A549 (cell line): ENCODE data around the gene E2F2. TPM values are rescaled to one million over a fixed set of nuclear protein-coding genes. Genes with fewer than 3 reads are reported as not detected.
A peak's percentile ranks its signal among the peaks of the same experiment; 100 is the strongest.

Experiments
- ATAC-seq, 2 experiments: fragments of 200-7000 bp in 1 of 2; fragments of >200 bp in 1 of 2; cut with Nextera tagmentation in 1 of 2; cut with Tn5 transposase in 1 of 2; 3 replicates each; pipeline versions ENCODE4 v1.8.0 to v1.9.1; 2018 to 2020; ENCODE audit warnings: mild to moderate bottlenecking in 1 of 2, moderate library complexity in 1 of 2
- CTCF ChIA-PET: fragments of 300-600 bp; sonication (Branson Sonifier 250); formaldehyde crosslinking; extraction: SDS; loops from one replicate; lab custom pipeline; 2021; ENCODE audit warnings: antibody characterized with exemption, inconsistent platforms; lab: Yijun Ruan, JAX
- POLR2A ChIA-PET: fragments of 350-600 bp; formaldehyde crosslinking; extraction: SDS; loops from one replicate; lab custom pipeline; 2021; ENCODE audit warnings: antibody characterized with exemption, inconsistent platforms; lab: Yijun Ruan, JAX
- DNase-seq, 2 experiments: peaks; one replicate each; pipeline versions ENCODE4 v3.0.0 to v3.0.0-alpha.2; 2011 to 2016; ENCODE audit warnings: low read depth in 1 of 2, low spot score in 1 of 2
- FAIRE-seq: peaks from 2 replicates; lab custom pipeline; 2011; peaks lifted over from hg19 to GRCh38; lab: Jason Lieb, UNC
- H3K27ac ChIP-seq, 2 experiments: fragments of >200 bp; sonication (Bioruptor Twin); formaldehyde crosslinking; 3 replicates each; pipeline ENCODE4 v1.5.1; 2016 to 2017
- H3K4me1 ChIP-seq: fragments of >200 bp; sonication (Bioruptor Twin); formaldehyde crosslinking; 3 replicates; pipeline ENCODE4 v1.6.1; 2016
- H3K4me2 ChIP-seq: fragments of >200 bp; sonication (Bioruptor Twin); formaldehyde crosslinking; 3 replicates; pipeline ENCODE4 v1.6.1; 2016
- H3K4me3 ChIP-seq: fragments of >200 bp; sonication (Bioruptor Twin); formaldehyde crosslinking; 3 replicates; pipeline ENCODE4 v1.5.1; 2016
- H3K9me3 ChIP-seq: fragments of >200 bp; sonication (Bioruptor Twin); formaldehyde crosslinking; 3 replicates; pipeline ENCODE4 v1.6.1; 2016
- BHLHE40 ChIP-seq: IDR thresholded peaks from 2 replicates; pipeline ENCODE4 v1.6.1; 2012; ENCODE audit warnings: low read depth, low read length, inconsistent platforms
- CBX8 ChIP-seq: fragments of 200-600 bp; sonication (generic); IDR thresholded peaks from 2 replicates; pipeline ENCODE4 v1.6.1; 2016
- CHD4 ChIP-seq: fragments of 200-600 bp; sonication (generic); IDR thresholded peaks from 2 replicates; pipeline ENCODE4 v1.6.1; 2016; ENCODE audit warnings: antibody characterized with exemption, mild to moderate bottlenecking, borderline replicate concordance
- EHF ChIP-seq: fragments of 250-450 bp; sonication (Bioruptor Pico); IDR thresholded peaks from 2 replicates; pipeline ENCODE4 v1.5.0; 2020; ENCODE audit warnings: mild to moderate bottlenecking
- FOSB ChIP-seq: fragments of 250-450 bp; sonication (Bioruptor Pico); IDR thresholded peaks from 2 replicates; pipeline ENCODE4 v1.5.0; 2020; ENCODE audit warnings: mild to moderate bottlenecking, moderate library complexity
- FOSL2 ChIP-seq, 2 experiments: fragments of 450-650 bp in 1 of 2; fragments of >200 bp in 1 of 2; sonication (Bioruptor Twin) in 1 of 2; formaldehyde crosslinking; IDR thresholded peaks; 2 replicates each; pipeline versions ENCODE4 v1.5.0 to v1.6.1; 2016 to 2020; ENCODE audit warnings: mild to moderate bottlenecking in 1 of 2, moderate library complexity in 1 of 2
- GATA3 ChIP-seq: IDR thresholded peaks from 2 replicates; pipeline ENCODE4 v1.6.1; 2012; ENCODE audit warnings: borderline replicate concordance
- HEYL ChIP-seq: fragments of 250-450 bp; sonication (Bioruptor Pico); IDR thresholded peaks from 2 replicates; pipeline ENCODE4 v1.8.0; 2021; ENCODE audit warnings: mild to moderate bottlenecking, moderate library complexity
- HOXA7 ChIP-seq: fragments of 250-450 bp; sonication (Bioruptor Pico); IDR thresholded peaks from 2 replicates; pipeline ENCODE4 v1.5.0; 2020; ENCODE audit warnings: mild to moderate bottlenecking, moderate library complexity
- HOXB13 ChIP-seq: fragments of 250-450 bp; sonication (Bioruptor Pico); IDR thresholded peaks from 2 replicates; pipeline ENCODE4 v1.5.0; 2020; ENCODE audit warnings: low read depth, mild to moderate bottlenecking, moderate library complexity
- PHF8 ChIP-seq: fragments of 200-600 bp; sonication (generic); IDR thresholded peaks from 2 replicates; pipeline ENCODE4 v1.6.1; 2016; ENCODE audit warnings: low read depth, mild to moderate bottlenecking, antibody characterized with exemption, moderate library complexity, borderline replicate concordance
- POLR2A ChIP-seq: IDR thresholded peaks from 2 replicates; pipeline ENCODE4 v1.6.1; 2012; ENCODE audit warnings: mild to moderate bottlenecking, low read length
- RFX5 ChIP-seq: fragments of 450-650 bp; IDR thresholded peaks from 2 replicates; pipeline ENCODE4 v1.7.1; 2014; ENCODE audit warnings: antibody characterized with exemption, mild to moderate bottlenecking, moderate library complexity
- ZFP36 ChIP-seq: fragments of 450-650 bp; IDR thresholded peaks from 2 replicates; pipeline ENCODE4 v1.6.1; 2014; ENCODE audit warnings: borderline replicate concordance; ENCODE audit not compliant: partially characterized antibody
- ZSCAN20 ChIP-seq: fragments of 250-450 bp; sonication (Bioruptor Pico); IDR thresholded peaks from 2 replicates; pipeline ENCODE4 v1.8.0; 2022; ENCODE audit warnings: mild to moderate bottlenecking, moderate library complexity
- WGBS: methylation state at CpG from one replicate; pipeline ENCODE4 v1.1.6; 2017; ENCODE audit errors: missing lambda C conversion rate; 5-methylcytosine and 5-hydroxymethylcytosine counted together
- polyA plus RNA-seq, 4 experiments: library from polyadenylated mRNA; depleted of rRNA in 3 of 4; stranded (reverse); fragments of >200 nt; fragmentation: RNase III in 1 of 4; extraction: RNeasy Plus Mini Kit Qiagen cat#74134 plus additional on column Dnase treatment in 1 of 4; gene quantifications; 2 replicates in 3 of 4; 3 replicates in 1 of 4; pipeline ENCODE4 v1.2.3, GENCODE V29; 2011 to 2017
- TF ChIP-seq, protein P1 (sequence below): IDR thresholded peaks from 2 replicates; pipeline ENCODE4 v1.6.1; 2012
- TF ChIP-seq, protein P2 (sequence below): fragments of 200-600 bp; sonication (generic); IDR thresholded peaks from 2 replicates; pipeline ENCODE4 v1.6.1; 2016; ENCODE audit warnings: antibody characterized with exemption, mild to moderate bottlenecking, moderate library complexity

The E2F2 gene
- polyA plus RNA-seq, 2 of the 4 experiments (the other 2 are of a cell fraction) = 0.90 to 3.4 TPM

DNA sequence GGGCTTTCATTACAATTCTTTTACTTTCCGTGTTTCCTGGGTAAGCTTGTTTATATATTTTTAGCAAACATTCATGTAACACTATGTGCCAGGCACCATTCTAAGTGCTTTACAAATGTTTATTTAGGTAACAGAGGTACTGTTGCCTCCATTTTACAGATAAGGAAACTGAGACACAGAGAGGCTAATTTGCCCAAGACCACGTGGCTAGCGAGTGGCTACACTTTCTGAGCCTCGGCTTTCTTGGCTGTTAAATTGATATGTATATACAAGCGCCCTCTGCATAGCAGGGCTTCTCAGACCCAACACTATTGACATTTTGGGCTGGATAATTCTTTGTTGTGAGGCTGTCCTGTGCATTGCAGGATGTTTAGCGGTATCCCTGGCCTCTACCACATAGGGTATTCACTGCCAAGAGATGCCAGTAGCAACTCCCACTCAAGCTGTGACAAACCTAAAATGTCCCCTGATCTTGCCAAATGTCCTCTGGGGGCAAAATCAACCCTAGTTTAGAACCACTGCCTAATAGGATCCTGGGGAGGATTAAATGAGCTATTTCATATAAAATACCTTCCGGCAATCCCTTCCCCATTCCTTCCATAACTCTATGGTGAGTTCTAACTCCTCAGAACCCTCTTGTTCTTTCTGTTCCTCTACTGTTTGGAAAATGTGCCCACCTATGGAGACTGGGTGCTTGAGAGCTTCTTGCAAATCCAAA lies 45.5 kb upstream of the E2F2 start:
- Histone ChIP-seq H3K27ac (peak overlapping the region; percentile 96 to 100), H3K4me3 (0 out of 3 replicates have a peak overlapping the region, but pooled peaks have one; percentile 16)
- 8% methylated on average over 7 of the region's 7 CpGs for WGBS
- FAIRE-seq = no peak
- POLR2A ChIA-PET = interaction anchor here (1.1 to 8.4 kb wide), 8 partner anchors 9 to 115 kb away, joined by 3 to 168 read pairs (median 9); partner anchors contain the start of genes ID3 and RPL11
- TF ChIP-seq EHF (0 out of 2 replicates have a peak, but pooled peaks have one; percentile 45), BHLHE40 (no peak), ZSCAN20 (0 out of 2 replicates have a peak, but pooled peaks have one; percentile 12), HEYL (CRISPR knock-in tag) (peak; percentile 26; the same call in 1 of the 2 replicates), POLR2A (no peak), RFX5 (no peak), ZFP36 (no peak), CBX8 (no peak), HOXB13 (CRISPR knock-in tag) (no peak), CHD4 (no peak), HOXA7 (CRISPR knock-in tag) (peak; percentile 5; the same call in 1 of the 2 replicates)
- TF ChIP-seq, protein P1, sequence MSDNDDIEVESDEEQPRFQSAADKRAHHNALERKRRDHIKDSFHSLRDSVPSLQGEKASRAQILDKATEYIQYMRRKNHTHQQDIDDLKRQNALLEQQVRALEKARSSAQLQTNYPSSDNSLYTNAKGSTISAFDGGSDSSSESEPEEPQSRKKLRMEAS = peak; percentile 46; the same call in 1 of the 2 replicates
- TF ChIP-seq, protein P2, sequence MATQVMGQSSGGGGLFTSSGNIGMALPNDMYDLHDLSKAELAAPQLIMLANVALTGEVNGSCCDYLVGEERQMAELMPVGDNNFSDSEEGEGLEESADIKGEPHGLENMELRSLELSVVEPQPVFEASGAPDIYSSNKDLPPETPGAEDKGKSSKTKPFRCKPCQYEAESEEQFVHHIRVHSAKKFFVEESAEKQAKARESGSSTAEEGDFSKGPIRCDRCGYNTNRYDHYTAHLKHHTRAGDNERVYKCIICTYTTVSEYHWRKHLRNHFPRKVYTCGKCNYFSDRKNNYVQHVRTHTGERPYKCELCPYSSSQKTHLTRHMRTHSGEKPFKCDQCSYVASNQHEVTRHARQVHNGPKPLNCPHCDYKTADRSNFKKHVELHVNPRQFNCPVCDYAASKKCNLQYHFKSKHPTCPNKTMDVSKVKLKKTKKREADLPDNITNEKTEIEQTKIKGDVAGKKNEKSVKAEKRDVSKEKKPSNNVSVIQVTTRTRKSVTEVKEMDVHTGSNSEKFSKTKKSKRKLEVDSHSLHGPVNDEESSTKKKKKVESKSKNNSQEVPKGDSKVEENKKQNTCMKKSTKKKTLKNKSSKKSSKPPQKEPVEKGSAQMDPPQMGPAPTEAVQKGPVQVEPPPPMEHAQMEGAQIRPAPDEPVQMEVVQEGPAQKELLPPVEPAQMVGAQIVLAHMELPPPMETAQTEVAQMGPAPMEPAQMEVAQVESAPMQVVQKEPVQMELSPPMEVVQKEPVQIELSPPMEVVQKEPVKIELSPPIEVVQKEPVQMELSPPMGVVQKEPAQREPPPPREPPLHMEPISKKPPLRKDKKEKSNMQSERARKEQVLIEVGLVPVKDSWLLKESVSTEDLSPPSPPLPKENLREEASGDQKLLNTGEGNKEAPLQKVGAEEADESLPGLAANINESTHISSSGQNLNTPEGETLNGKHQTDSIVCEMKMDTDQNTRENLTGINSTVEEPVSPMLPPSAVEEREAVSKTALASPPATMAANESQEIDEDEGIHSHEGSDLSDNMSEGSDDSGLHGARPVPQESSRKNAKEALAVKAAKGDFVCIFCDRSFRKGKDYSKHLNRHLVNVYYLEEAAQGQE = no peak
- TF ChIP-seq, all 56 proteins: peak for 5
- peak; percentile 30 to 60; a peak in 4 of 6 replicates for ATAC-seq
- Histone ChIP-seq H3K4me2 (peak overlapping the region; percentile 82), H3K9me3 (no peaks in the 10 kb centered on the region), H3K4me1 (peaks cover 66% of the 10 kb centered on the region)
- CTCF ChIA-PET = interaction anchor here (0.6 to 4.2 kb wide), 17 partner anchors 8 to 603 kb away, joined by 3 to 30 read pairs (median 4); partner anchors contain the start of gene ID3
- no peak for DNase-seq

GRCh38 chr1:23575226-23575810 lies 44.3 kb upstream of the E2F2 start:
- no peak for TF ChIP-seq PHF8
- TF ChIP-seq FOSL2 (IDR thresholded peaks at IDR 0.05) = no peak
- no peak for TF ChIP-seq FOSL2 (CRISPR knock-in tag; IDR thresholded peaks at IDR 0.05)
- no peak for TF ChIP-seq GATA3
- no peak for TF ChIP-seq FOSB (CRISPR knock-in tag)
- CTCF ChIA-PET = interaction anchor here (3.3 to 4.2 kb wide), 4 partner anchors 10 to 62 kb away, joined by 12 to 30 read pairs (median 24); no protein-coding TSS in a partner anchor
- Histone ChIP-seq H3K4me3 (no peak overlapping the region), H3K4me2 (peak overlapping the region; percentile 82; the same call in 2 of the 3 replicates), H3K27ac (peak overlapping the region; percentile 96 to 100), H3K9me3 (no peaks in the 10 kb centered on the region), H3K4me1 (peaks cover 54% of the 10 kb centered on the region)
- DNase-seq (no peak), FAIRE-seq (no peak), ATAC-seq (no peak)
- POLR2A ChIA-PET = interaction anchor here (1.7 to 8.4 kb wide), 2 partner anchors 10 to 15 kb away, joined by 6 to 168 read pairs; partner anchors contain the start of gene ID3
- WGBS = 95% methylated on average over 4 of the region's 5 CpGs
